Measurements from ENCODE around the gene TFPI. TPM values are rescaled to one million over a fixed set of nuclear protein-coding genes. Genes with fewer than 3 reads are reported as not detected.

TFPI gene
- 325 and 334 TPM in 2 replicates for total RNA-seq
- long read RNA-seq, transcript TFPI-202 (7 exons, 1,088 nt) = minor isoform, 21 of 839 reads
- long read RNA-seq, transcript TFPI-201 (8 exons, 3,885 nt) = major isoform, 456 of 839 reads
- long read RNA-seq, partial matches to known transcripts = 45 of 839 reads
- long read RNA-seq, other reads (novel, unspliced or antisense) = 311 of 839 reads

GRCh38 chr2:187554011-187554703 is at the start of gene TFPI:
Gene TFPI, minus strand, starts transcription at chr2:187554435. Its CDS starts 50,667 bp downstream, at chr2:187503768.
- Mint-ChIP-seq H3K27ac (ENCODE audit: unreplicated experiment) (peak within 1 kb of the TSS; percentile 98), H3K36me3 (ENCODE audit: unreplicated experiment) (peaks cover 7% of the 10 kb centered on the region), H3K27me3 (ENCODE audit: unreplicated experiment) (no peaks in the 10 kb centered on the region), H3K4me3 (ENCODE audit: unreplicated experiment) (peak within 1 kb of the TSS; percentile 93), H3K4me1 (ENCODE audit: unreplicated experiment) (peaks cover 38% of the 10 kb centered on the region), H3K9me3 (ENCODE audit: unreplicated experiment) (no peaks in the 10 kb centered on the region)
- DNase-seq (ENCODE audit: extremely low spot score, unreplicated experiment) = no peak
- no peak for TF ChIP-seq CTCF (IDR thresholded peaks at IDR 0.05)

- no peaks in the 10 kb centered on the region for H3K36me3 Mint-ChIP-seq (ENCODE audit: unreplicated experiment)
- no peaks in the 10 kb centered on the region for H3K9me3 Mint-ChIP-seq (ENCODE audit: unreplicated experiment)
- TF ChIP-seq CTCF (IDR thresholded peaks at IDR 0.05) = peak; percentile 58
- no peak for DNase-seq (ENCODE audit: extremely low spot score, unreplicated experiment)
- no peaks in the 10 kb centered on the region for H3K27me3 Mint-ChIP-seq (ENCODE audit: unreplicated experiment)
- H3K4me3 Mint-ChIP-seq (ENCODE audit: unreplicated experiment) = no peak overlapping the region
- H3K4me1 Mint-ChIP-seq (ENCODE audit: unreplicated experiment) = no peaks in the 10 kb centered on the region
- H3K27ac Mint-ChIP-seq (ENCODE audit: unreplicated experiment) = no peak overlapping the region
Observed at GRCh38 chr2:187594801-187595200, 40.6 kb upstream of the TFPI start.

GRCh38 chr2:187593697-187594096 is 39.5 kb upstream of the TFPI start:
- no peak for DNase-seq (ENCODE audit: extremely low spot score, unreplicated experiment)
- Mint-ChIP-seq H3K36me3 (ENCODE audit: unreplicated experiment) (no peaks in the 10 kb centered on the region), H3K27me3 (ENCODE audit: unreplicated experiment) (no peaks in the 10 kb centered on the region), H3K4me1 (ENCODE audit: unreplicated experiment) (no peaks in the 10 kb centered on the region), H3K4me3 (ENCODE audit: unreplicated experiment) (no peak overlapping the region), H3K9me3 (ENCODE audit: unreplicated experiment) (no peaks in the 10 kb centered on the region), H3K27ac (ENCODE audit: unreplicated experiment) (no peak overlapping the region)
- no peak for TF ChIP-seq CTCF (IDR thresholded peaks at IDR 0.05)

- Mint-ChIP-seq H3K9me3 (ENCODE audit: unreplicated experiment) (no peaks in the 10 kb centered on the region), H3K4me1 (ENCODE audit: unreplicated experiment) (no peaks in the 10 kb centered on the region), H3K27ac (ENCODE audit: unreplicated experiment) (no peak overlapping the region), H3K4me3 (ENCODE audit: unreplicated experiment) (no peak overlapping the region), H3K36me3 (ENCODE audit: unreplicated experiment) (no peaks in the 10 kb centered on the region), H3K27me3 (ENCODE audit: unreplicated experiment) (no peaks in the 10 kb centered on the region)
- TF ChIP-seq CTCF (IDR thresholded peaks at IDR 0.05) = no peak
- DNase-seq (ENCODE audit: extremely low spot score, unreplicated experiment) = no peak
Observed at GRCh38 chr2:187593098-187593497, 38.9 kb upstream of the TFPI start.

- peaks cover 14% of the 10 kb centered on the region for H3K4me1 Mint-ChIP-seq (ENCODE audit: unreplicated experiment)
- H3K27ac Mint-ChIP-seq (ENCODE audit: unreplicated experiment) = no peak overlapping the region
- H3K27me3 Mint-ChIP-seq (ENCODE audit: unreplicated experiment) = no peaks in the 10 kb centered on the region
- no peaks in the 10 kb centered on the region for H3K9me3 Mint-ChIP-seq (ENCODE audit: unreplicated experiment)
- H3K36me3 Mint-ChIP-seq (ENCODE audit: unreplicated experiment) = no peaks in the 10 kb centered on the region
- H3K4me3 Mint-ChIP-seq (ENCODE audit: unreplicated experiment) = no peak overlapping the region
- no peak for TF ChIP-seq CTCF (IDR thresholded peaks at IDR 0.05)
- DNase-seq (ENCODE audit: extremely low spot score, unreplicated experiment) = no peak
Observed at GRCh38 chr2:187590175-187590574, 35.9 kb upstream of the TFPI start.

Measured in osteocyte (in vitro differentiated cells).